Activated naive CD8-positive, alpha-beta T cell (primary cell): Measurements from ENCODE around the gene GALNT2.

ENCODE experiments used
- H3K27ac Mint-ChIP-seq: one replicate; pipeline ENCODE4 v1.8.0; 2021; ENCODE audit warnings: mixed read lengths
- H3K27me3 Mint-ChIP-seq: one replicate; pipeline ENCODE4 v1.8.0; 2021; ENCODE audit warnings: mixed read lengths
- H3K36me3 Mint-ChIP-seq: one replicate; pipeline ENCODE4 v1.8.0; 2021; ENCODE audit warnings: mixed read lengths
- H3K4me1 Mint-ChIP-seq: one replicate; pipeline ENCODE4 v1.8.0; 2021; ENCODE audit warnings: low read depth, mixed read lengths
- H3K4me3 Mint-ChIP-seq: one replicate; pipeline ENCODE4 v1.8.0; 2021; ENCODE audit warnings: mild to moderate bottlenecking, mixed read lengths
- H3K9me3 Mint-ChIP-seq: one replicate; pipeline ENCODE4 v1.8.0; 2021; ENCODE audit warnings: low read depth, mixed read lengths

The GALNT2 gene

GRCh38 chr1:230163719-230164118 lies 96.7 kb downstream of the GALNT2 start:
- Mint-ChIP-seq H3K27me3 (no peaks in the 10 kb centered on the region), H3K4me1 (peaks cover 29% of the 10 kb centered on the region), H3K9me3 (no peaks in the 10 kb centered on the region), H3K27ac (no peak overlapping the region), H3K36me3 (no peaks in the 10 kb centered on the region), H3K4me3 (no peak overlapping the region)

GRCh38 chr1:230165536-230165935 lies 98.5 kb downstream of the GALNT2 start:
- H3K36me3 Mint-ChIP-seq, result no peaks in the 10 kb centered on the region
- H3K9me3 Mint-ChIP-seq, result no peaks in the 10 kb centered on the region
- no peak overlapping the region for H3K4me3 Mint-ChIP-seq
- H3K27me3 Mint-ChIP-seq, result no peaks in the 10 kb centered on the region
- H3K27ac Mint-ChIP-seq, result no peak overlapping the region
- peaks cover 39% of the 10 kb centered on the region for H3K4me1 Mint-ChIP-seq

DNA sequence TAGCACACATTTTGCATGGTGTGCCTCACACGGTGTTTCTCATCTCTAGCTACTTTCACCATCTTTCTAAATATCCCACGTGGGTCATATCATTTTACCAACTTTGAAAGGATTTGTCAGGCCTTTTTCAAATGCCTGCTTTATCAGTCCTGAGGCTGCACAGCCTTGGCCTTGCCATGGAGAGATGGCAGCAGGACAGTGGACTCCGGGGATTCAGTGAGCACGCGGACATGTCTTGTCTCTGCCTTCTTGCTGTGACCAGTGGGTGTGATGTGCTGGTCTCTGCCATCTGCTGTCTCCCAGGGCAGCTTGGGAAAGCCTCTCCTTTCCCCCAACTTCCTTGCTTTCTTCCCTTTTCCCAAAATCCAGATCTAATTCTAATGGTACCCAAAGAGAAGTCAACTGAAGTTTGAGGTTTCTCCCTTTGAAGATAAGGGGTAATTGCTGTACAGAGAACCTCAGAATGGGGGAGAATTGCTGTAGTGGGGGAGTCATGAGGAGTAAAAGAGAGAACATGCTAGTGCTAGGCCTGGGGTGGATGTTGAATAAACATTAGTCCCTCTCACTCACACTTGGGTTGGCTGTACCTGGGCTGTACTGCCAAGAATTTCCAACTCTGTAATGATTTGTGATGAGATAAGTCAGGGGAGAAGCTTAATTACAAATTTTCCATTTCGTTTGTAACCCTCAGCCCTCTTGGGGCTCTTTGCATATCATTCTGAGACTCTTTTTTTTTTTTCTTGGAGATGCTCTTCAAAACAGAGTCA lies 99.5 kb downstream of the GALNT2 start:
- no peak overlapping the region for H3K4me3 Mint-ChIP-seq
- peak overlapping the region; percentile 4 for H3K27ac Mint-ChIP-seq

DNA sequence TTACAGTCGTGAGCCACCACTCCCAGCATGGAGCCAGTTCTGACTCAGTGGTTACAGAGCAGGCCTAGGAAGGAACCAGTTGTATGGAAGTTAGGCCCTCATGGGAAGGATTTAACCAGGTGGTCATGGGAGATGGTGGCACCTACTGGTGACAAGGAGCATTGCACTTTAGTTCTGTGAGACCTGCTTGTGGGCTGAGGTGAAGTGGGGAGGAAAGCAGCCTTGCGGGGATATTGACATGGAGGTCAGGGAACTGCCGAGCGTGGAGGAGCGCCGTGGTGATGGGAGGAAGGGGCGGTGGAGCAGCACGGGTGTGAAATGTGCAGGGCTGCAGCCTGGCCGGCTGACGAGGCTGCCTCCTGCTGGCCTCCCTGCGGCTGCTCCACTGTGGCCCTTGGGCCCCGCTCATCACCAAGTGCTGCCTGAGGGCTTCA lies 100.4 kb downstream of the GALNT2 start:
- Mint-ChIP-seq H3K4me1 (peaks cover 44% of the 10 kb centered on the region), H3K9me3 (no peaks in the 10 kb centered on the region), H3K36me3 (no peaks in the 10 kb centered on the region), H3K27ac (peak overlapping the region; percentile 7), H3K27me3 (no peaks in the 10 kb centered on the region), H3K4me3 (no peak overlapping the region)

More for the DNA sequence above, 99.5 kb downstream of the GALNT2 start:
- Mint-ChIP-seq H3K36me3 (no peaks in the 10 kb centered on the region), H3K9me3 (no peaks in the 10 kb centered on the region), H3K4me1 (peaks cover 43% of the 10 kb centered on the region), H3K27me3 (no peaks in the 10 kb centered on the region)

DNA sequence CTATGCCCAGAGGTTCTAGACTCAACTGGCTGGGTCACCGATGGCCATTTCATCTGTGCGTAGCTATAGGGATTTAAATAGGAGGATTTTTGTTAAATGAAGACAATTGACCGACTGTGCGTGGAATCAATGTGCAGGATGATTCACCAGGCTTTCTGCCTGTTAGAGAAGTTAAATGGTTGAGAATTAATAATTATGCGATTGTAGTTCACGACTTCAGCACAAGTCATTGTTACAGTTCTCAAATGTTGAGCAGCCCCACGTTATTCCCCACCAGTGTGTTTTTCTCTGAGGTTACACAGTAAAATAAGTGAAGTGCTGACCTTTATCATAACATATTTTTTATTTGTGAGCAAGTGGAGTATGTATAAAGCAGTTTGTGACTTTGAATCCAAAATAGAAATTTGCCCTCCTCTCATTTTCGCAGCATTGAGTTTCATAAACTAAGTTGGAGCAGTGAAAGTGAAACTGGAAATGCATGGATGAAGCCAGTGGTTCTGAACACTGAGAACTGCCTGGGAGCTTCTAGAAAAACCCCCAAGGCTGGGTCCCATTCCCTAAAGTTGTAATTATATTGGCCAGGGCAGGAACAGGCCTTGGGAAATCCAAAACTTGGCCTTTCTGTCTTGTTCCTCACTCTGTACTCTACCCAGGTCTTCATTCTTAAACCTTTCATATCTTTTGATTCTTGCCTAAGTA lies 102.6 kb downstream of the GALNT2 start:
- peak overlapping the region; percentile 66 for H3K27ac Mint-ChIP-seq
- H3K4me1 Mint-ChIP-seq, result peaks cover 53% of the 10 kb centered on the region
- H3K4me3 Mint-ChIP-seq, result peak overlapping the region; percentile 17
- H3K36me3 Mint-ChIP-seq, result no peaks in the 10 kb centered on the region
- H3K9me3 Mint-ChIP-seq, result no peaks in the 10 kb centered on the region
- H3K27me3 Mint-ChIP-seq, result no peaks in the 10 kb centered on the region

- Mint-ChIP-seq H3K4me3 (no peak overlapping the region), H3K4me1 (peaks cover 57% of the 10 kb centered on the region), H3K27ac (peak overlapping the region; percentile 66), H3K27me3 (no peaks in the 10 kb centered on the region), H3K9me3 (no peaks in the 10 kb centered on the region), H3K36me3 (no peaks in the 10 kb centered on the region)
Observed at GRCh38 chr1:230170153-230170547, 103.1 kb downstream of the GALNT2 start.

DNA sequence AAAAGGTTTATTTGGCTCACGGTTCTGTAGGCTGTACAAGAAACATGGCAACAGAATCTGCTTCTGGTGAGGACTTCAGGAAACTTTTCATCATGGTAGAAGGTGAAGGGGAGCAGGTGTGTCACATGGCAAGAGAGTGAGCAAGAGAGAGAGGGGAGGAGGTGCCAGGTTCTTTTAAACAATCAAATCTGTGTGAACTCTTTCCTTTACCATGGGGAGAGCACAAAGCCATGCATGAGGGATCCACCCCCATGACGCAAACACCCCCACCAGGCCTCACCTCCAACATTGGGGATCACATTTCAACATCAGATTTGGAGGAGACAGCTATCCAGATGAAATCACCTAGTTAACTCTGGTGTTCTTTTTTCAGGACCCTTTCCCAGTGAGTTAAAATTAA lies 103.6 kb downstream of the GALNT2 start:
- Mint-ChIP-seq H3K9me3 (no peaks in the 10 kb centered on the region), H3K27ac (peak overlapping the region; percentile 47), H3K4me1 (peaks cover 56% of the 10 kb centered on the region), H3K36me3 (no peaks in the 10 kb centered on the region), H3K4me3 (no peak overlapping the region), H3K27me3 (no peaks in the 10 kb centered on the region)

- H3K4me1 Mint-ChIP-seq, result peaks cover 58% of the 10 kb centered on the region
- no peaks in the 10 kb centered on the region for H3K27me3 Mint-ChIP-seq
- no peak overlapping the region for H3K4me3 Mint-ChIP-seq
- H3K36me3 Mint-ChIP-seq, result no peaks in the 10 kb centered on the region
- H3K27ac Mint-ChIP-seq, result no peak overlapping the region
- no peaks in the 10 kb centered on the region for H3K9me3 Mint-ChIP-seq
Observed at GRCh38 chr1:230171356-230172015, 104.4 kb downstream of the GALNT2 start.

GRCh38 chr1:230172016-230172537 lies 105.0 kb downstream of the GALNT2 start:
- no peaks in the 10 kb centered on the region for H3K36me3 Mint-ChIP-seq
- peaks cover 58% of the 10 kb centered on the region for H3K4me1 Mint-ChIP-seq
- H3K4me3 Mint-ChIP-seq, result no peak overlapping the region
- H3K9me3 Mint-ChIP-seq, result no peaks in the 10 kb centered on the region
- no peaks in the 10 kb centered on the region for H3K27me3 Mint-ChIP-seq
- H3K27ac Mint-ChIP-seq, result no peak overlapping the region

GRCh38 chr1:230173187-230173975 lies 106.3 kb downstream of the GALNT2 start:
- Mint-ChIP-seq H3K36me3 (peaks cover 6% of the 10 kb centered on the region), H3K4me1 (peaks cover 61% of the 10 kb centered on the region), H3K9me3 (no peaks in the 10 kb centered on the region), H3K27ac (no peak overlapping the region), H3K4me3 (no peak overlapping the region), H3K27me3 (no peaks in the 10 kb centered on the region)

DNA sequence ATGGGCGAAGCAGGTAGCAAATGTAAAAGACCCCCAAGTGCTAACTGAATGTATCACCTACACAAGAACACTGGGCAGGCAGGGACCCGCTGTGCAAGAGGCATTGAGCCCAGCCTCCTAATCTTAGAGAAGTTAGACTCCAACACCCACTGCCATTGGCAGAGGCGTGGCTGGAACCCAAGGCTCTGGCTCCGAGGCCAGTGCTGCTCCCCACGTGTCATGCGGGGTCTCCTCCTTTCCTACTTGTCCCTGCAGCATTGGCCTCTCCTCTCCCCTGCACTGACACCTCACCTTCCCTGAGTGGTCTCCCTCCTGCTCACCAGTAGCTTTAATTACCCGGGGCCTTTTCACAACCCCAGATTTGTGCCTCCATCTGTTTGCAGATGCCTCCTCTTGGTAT lies 107.0 kb downstream of the GALNT2 start:
- Mint-ChIP-seq H3K9me3 (no peaks in the 10 kb centered on the region), H3K4me3 (no peak overlapping the region), H3K4me1 (peaks cover 57% of the 10 kb centered on the region), H3K27me3 (no peaks in the 10 kb centered on the region), H3K36me3 (peaks cover 8% of the 10 kb centered on the region), H3K27ac (no peak overlapping the region)

DNA sequence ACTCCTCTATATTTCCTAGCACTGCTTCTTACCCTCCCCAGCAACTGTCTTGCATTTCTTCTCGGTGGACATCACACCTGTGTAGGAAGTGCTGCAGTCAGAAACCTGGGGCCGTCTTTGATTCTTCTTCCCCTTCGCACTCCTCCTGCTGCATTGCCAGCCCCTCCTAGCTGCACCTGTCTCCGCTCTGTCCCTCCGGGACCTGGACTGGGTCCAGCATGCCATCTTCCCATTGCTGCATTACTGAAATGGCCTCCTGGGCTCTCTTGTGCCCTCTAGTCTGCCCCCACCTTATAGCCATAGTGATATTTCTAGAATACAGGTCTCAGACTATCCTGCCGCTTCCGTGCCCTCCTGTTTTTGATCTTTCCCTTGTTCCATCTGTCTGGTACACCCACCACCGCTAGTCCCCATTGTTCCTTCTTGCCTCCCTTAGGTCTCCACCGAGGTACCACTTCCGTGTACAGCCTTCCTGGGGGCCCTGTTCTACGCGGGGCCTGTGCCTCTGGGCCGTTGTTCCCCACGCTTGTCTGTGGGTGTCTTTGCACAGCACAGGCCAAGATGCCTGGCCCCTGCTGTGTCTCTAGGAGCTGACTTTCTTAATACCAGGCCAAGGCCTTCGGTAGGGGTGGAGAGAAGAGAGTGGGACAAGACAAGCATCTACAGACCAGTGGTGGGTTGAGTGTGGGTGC lies 107.6 kb downstream of the GALNT2 start:
- H3K4me3 Mint-ChIP-seq, result no peak overlapping the region
- peaks cover 14% of the 10 kb centered on the region for H3K36me3 Mint-ChIP-seq
- no peak overlapping the region for H3K27ac Mint-ChIP-seq
- H3K4me1 Mint-ChIP-seq, result peaks cover 51% of the 10 kb centered on the region
- H3K27me3 Mint-ChIP-seq, result no peaks in the 10 kb centered on the region
- H3K9me3 Mint-ChIP-seq, result no peaks in the 10 kb centered on the region

DNA sequence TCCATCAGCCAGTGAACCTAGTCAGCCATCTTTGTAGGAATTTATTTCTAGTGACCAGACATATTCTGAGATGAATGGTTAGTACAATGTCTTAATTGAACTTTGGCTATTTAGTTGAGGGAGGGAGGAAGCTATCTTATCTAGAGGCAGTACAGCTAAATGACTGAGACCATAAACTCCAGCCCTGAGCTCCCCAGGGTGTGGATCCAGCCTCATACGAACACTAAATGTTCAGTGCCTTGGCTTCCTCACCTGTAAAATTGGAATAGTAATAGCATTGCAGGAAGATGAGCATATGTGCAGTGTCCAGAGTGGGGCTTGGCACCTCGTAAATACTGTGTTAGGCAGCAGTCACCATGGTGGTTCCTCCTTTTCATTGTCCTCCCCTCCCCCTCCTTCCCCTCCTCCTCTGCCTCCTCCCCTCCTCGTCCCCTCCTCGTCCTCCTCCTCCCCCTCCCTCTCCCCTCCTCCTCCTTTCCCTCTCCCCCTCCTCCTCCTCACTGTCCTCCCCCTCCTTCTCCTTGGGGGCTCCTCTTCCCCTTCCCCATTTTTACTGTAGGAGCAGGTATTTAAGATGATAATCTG lies 108.2 kb downstream of the GALNT2 start:
- Mint-ChIP-seq H3K36me3 (peaks cover 16% of the 10 kb centered on the region), H3K9me3 (no peaks in the 10 kb centered on the region), H3K4me1 (peaks cover 45% of the 10 kb centered on the region), H3K27me3 (no peaks in the 10 kb centered on the region), H3K27ac (no peak overlapping the region), H3K4me3 (no peak overlapping the region)

DNA sequence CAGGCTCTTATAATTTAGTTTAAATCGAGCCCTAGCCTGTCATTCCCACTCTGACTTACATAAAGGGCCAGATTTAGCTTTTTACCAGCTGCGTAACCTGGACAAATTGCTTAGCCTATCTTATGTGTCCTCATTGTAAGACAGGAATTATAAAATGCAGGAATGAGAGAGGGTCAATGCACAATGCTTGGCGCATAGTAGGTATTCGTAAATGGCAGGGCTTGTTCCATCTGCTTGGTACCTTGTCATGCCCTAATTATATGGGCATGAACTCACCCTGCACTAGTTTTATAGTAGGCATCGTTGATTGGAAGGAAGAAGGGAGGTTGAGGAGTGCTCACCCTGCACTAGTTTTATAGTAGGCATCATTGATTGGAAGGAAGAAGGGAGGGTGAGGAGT lies 108.8 kb downstream of the GALNT2 start:
- peaks cover 39% of the 10 kb centered on the region for H3K4me1 Mint-ChIP-seq
- H3K4me3 Mint-ChIP-seq, result no peak overlapping the region
- peaks cover 20% of the 10 kb centered on the region for H3K36me3 Mint-ChIP-seq
- H3K27ac Mint-ChIP-seq, result no peak overlapping the region
- no peaks in the 10 kb centered on the region for H3K27me3 Mint-ChIP-seq
- H3K9me3 Mint-ChIP-seq, result no peaks in the 10 kb centered on the region
